ENCODE data around the gene INCA1. TPM values are rescaled to one million over a fixed set of nuclear protein-coding genes. Genes with fewer than 3 reads are reported as not detected.

Gene INCA1
- total RNA-seq, 2 experiments from 2014 or later, result 0.82 TPM; not detected in 1

GRCh38 chr17:5027299-5027698, 30.0 kb upstream of the INCA1 start:
- H3K36me3 ChIP-seq (ENCODE audit: insufficient read depth, low read length), result peaks cover 9% of the 10 kb centered on the region; the same call in 1 of the 2 replicates
- no peaks in the 10 kb centered on the region for H3K79me2 ChIP-seq (ENCODE audit: insufficient read depth, low read depth, low read length)
- intact Hi-C loops (cut with micrococcal nuclease; ENCODE audit: unreplicated experiment), result no loop called here
- H3K4me1 ChIP-seq (ENCODE audit: insufficient read depth, low read length, poor library complexity, severe bottlenecking), result peaks cover 14% of the 10 kb centered on the region
- CTCF ChIA-PET (ENCODE audit: unreplicated experiment), result no interaction called here
- H3K4me3 ChIP-seq (ENCODE audit: low read depth, low read length, poor library complexity, severe bottlenecking), result no peak overlapping the region
- H4K20me1 ChIP-seq (ENCODE audit: insufficient read depth, low read length), result no peaks in the 10 kb centered on the region
- H3K27ac ChIP-seq (ENCODE audit: low read depth, low read length, poor library complexity, severe bottlenecking), result no peak overlapping the region
- H3K9me3 ChIP-seq (ENCODE audit: low read length), result no peaks in the 10 kb centered on the region
- no peak overlapping the region for H3K4me2 ChIP-seq (ENCODE audit: low read length)
- POLR2A ChIA-PET, result interaction anchor here (0.6 to 1.1 kb wide), 2 partner anchors 10 to 36 kb away, joined by 3 read pairs; no protein-coding TSS in a partner anchor
- no peak overlapping the region for H2AFZ ChIP-seq (ENCODE audit: low read length)
- no peak for DNase-seq (ENCODE audit: low spot score)
- no TSS peak for BruUV-seq (replicated peaks)
- no peak for TF ChIP-seq CTCF (conservative IDR thresholded peaks at IDR 0.05; ENCODE audit: low read length)
- TF ChIP-seq EZH2phosphoT487 (IDR thresholded peaks at IDR 0.05; ENCODE audit: borderline replicate concordance, low read depth, low read length), result no peak
- H3K9me2 ChIP-seq (ENCODE audit: insufficient read depth, low read length), result no peaks in the 10 kb centered on the region

GRCh38 chr17:5024604-5025003, 27.3 kb upstream of the INCA1 start:
- intact Hi-C loops (cut with micrococcal nuclease; ENCODE audit: unreplicated experiment), result no loop called here
- Histone ChIP-seq H3K4me3 (ENCODE audit: low read depth, low read length, poor library complexity, severe bottlenecking) (no peak overlapping the region), H3K4me2 (ENCODE audit: low read length) (no peak overlapping the region), H3K36me3 (ENCODE audit: insufficient read depth, low read length) (peaks cover 30% of the 10 kb centered on the region; the same call in 1 of the 2 replicates), H2AFZ (ENCODE audit: low read length) (no peak overlapping the region), H3K9me2 (ENCODE audit: insufficient read depth, low read length) (no peaks in the 10 kb centered on the region), H3K27ac (ENCODE audit: low read depth, low read length, poor library complexity, severe bottlenecking) (no peak overlapping the region), H3K9me3 (ENCODE audit: low read length) (no peaks in the 10 kb centered on the region), H3K4me1 (ENCODE audit: insufficient read depth, low read length, poor library complexity, severe bottlenecking) (peaks cover 4% of the 10 kb centered on the region), H4K20me1 (ENCODE audit: insufficient read depth, low read length) (no peaks in the 10 kb centered on the region), H3K79me2 (ENCODE audit: insufficient read depth, low read depth, low read length) (no peaks in the 10 kb centered on the region)
- ChIA-PET CTCF (ENCODE audit: unreplicated experiment) (no interaction called here), POLR2A (no interaction called here)
- DNase-seq (ENCODE audit: low spot score), result no peak
- BruUV-seq (replicated peaks), result no TSS peak
- no peak for TF ChIP-seq CTCF (conservative IDR thresholded peaks at IDR 0.05; ENCODE audit: low read length)

- Histone ChIP-seq H3K4me1 (ENCODE audit: insufficient read depth, low read length, poor library complexity, severe bottlenecking) (peaks cover 11% of the 10 kb centered on the region), H3K27ac (ENCODE audit: low read depth, low read length, poor library complexity, severe bottlenecking) (no peak overlapping the region), H3K79me2 (ENCODE audit: insufficient read depth, low read depth, low read length) (no peaks in the 10 kb centered on the region), H3K9me2 (ENCODE audit: insufficient read depth, low read length) (no peaks in the 10 kb centered on the region), H3K36me3 (ENCODE audit: insufficient read depth, low read length) (peaks cover 35% of the 10 kb centered on the region; the same call in 1 of the 2 replicates), H3K4me3 (ENCODE audit: low read depth, low read length, poor library complexity, severe bottlenecking) (no peak overlapping the region), H4K20me1 (ENCODE audit: insufficient read depth, low read length) (no peaks in the 10 kb centered on the region), H3K4me2 (ENCODE audit: low read length) (no peak overlapping the region), H3K9me3 (ENCODE audit: low read length) (no peaks in the 10 kb centered on the region), H2AFZ (ENCODE audit: low read length) (no peak overlapping the region)
- TF ChIP-seq EZH2phosphoT487 (IDR thresholded peaks at IDR 0.05; ENCODE audit: borderline replicate concordance, low read depth, low read length), result no peak
- ChIA-PET POLR2A (no interaction called here), CTCF (ENCODE audit: unreplicated experiment) (no interaction called here)
- BruUV-seq (replicated peaks), result no TSS peak
- intact Hi-C loops (cut with micrococcal nuclease; ENCODE audit: unreplicated experiment), result no loop called here
- no peak for DNase-seq (ENCODE audit: low spot score)
Measured at GRCh38 chr17:5023588-5024147, 26.3 kb upstream of the INCA1 start.

Measured in OCI-LY7 (cell line).